Gastrocnemius medialis (tissue), 4 donors: ENCODE measurements around the gene PLCB1.

ENCODE experiments used
- POLR2A ChIP-seq, 2 donors: fragments of 450-650 bp; IDR thresholded peaks; one replicate each; pipeline ENCODE4 v1.6.1; 2017; ENCODE audit warnings: antibody characterized with exemption in 2 of 2, mild to moderate bottlenecking in 2 of 2, moderate library complexity in 2 of 2
- TF ChIP-seq, protein P1 (sequence below), 5 experiments: fragments of 450-650 bp in 3 of 5; fragments of 200-600 bp in 2 of 5; sonication (generic) in 2 of 5; IDR thresholded peaks in 4 of 5; conservative IDR thresholded peaks in 1 of 5; 1 replicate in 4 of 5; 2 replicates in 1 of 5; pipeline ENCODE4 v1.5.1; 2016 to 2019; ENCODE audit warnings: antibody characterized with exemption in 5 of 5, mild to moderate bottlenecking in 3 of 5, moderate library complexity in 3 of 5

DNA sequence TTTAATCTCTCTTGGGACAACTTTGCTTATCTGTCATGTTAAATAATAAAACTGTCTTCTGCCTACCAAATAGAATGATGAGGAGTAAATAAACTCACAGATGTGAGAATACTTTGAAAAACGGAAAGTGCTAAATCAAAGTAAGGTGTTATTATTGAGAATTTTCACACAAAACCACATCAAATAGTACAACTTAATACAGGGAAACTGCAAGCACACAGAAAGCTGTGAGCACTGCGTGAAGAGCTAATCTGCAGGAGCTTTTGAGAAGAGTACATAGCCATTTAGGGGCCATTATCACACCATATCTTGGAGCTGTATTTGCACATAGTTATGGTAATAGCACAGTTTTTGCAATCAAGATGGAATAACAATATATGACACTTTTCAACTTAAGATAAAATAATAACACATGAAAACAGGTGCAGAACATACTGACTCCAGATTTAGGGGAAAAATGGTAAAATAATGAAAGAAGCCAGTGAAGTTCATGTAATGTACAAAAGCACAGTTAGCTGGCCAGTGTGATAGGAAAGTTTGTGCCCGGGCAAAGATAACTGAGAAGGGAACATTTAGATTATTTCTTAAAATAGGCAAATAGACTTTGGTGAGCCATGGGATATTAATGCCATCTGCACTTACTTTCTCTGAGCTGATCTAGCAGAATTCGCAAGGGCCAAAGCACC lies 538.3 kb downstream of the PLCB1 start:
- TF ChIP-seq POLR2A (IDR thresholded peaks at IDR 0.05), result no peak
- TF ChIP-seq, protein P1, sequence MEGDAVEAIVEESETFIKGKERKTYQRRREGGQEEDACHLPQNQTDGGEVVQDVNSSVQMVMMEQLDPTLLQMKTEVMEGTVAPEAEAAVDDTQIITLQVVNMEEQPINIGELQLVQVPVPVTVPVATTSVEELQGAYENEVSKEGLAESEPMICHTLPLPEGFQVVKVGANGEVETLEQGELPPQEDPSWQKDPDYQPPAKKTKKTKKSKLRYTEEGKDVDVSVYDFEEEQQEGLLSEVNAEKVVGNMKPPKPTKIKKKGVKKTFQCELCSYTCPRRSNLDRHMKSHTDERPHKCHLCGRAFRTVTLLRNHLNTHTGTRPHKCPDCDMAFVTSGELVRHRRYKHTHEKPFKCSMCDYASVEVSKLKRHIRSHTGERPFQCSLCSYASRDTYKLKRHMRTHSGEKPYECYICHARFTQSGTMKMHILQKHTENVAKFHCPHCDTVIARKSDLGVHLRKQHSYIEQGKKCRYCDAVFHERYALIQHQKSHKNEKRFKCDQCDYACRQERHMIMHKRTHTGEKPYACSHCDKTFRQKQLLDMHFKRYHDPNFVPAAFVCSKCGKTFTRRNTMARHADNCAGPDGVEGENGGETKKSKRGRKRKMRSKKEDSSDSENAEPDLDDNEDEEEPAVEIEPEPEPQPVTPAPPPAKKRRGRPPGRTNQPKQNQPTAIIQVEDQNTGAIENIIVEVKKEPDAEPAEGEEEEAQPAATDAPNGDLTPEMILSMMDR (IDR thresholded peaks at IDR 0.05 in 4 of 5, conservative IDR thresholded peaks at IDR 0.05 in 1 of 5), result no peak
